ENCODE results near the gene BCR.

BCR gene

DNA sequence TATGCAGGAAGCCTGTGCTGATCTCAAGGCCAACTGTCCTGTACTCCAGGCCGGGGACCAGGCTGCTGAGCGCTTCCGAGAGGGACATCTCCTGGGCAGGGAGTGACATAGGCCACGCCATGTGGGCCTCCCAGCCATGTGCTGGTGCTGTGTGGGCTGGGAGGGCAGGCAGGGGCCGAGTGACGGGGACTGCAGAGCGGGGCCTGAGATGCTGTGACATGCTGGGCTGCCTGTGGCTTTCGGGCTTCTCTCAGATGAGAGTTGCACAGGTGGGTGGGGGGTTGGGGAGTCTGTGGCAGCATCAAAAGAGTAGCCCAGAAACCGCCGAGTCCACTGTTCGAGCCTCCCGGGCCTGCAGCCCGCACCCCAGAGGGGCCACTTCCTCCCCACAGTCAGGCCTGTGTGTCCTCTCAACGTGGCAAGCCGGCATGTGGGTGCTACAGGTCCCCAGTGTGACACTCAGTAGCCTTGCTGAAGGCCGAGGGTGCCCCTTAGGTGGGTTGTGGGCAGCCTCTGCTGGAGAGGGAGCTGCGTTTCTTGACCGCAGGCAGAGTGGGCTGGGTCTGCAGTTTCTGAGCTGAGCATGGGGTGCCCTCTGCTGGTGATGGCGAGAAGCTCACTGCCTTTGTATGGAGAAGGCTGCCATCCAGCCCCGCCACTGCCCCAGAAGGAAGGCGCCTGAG is 101.2 kb downstream of the BCR start:
- TF ChIP-seq, protein P1, sequence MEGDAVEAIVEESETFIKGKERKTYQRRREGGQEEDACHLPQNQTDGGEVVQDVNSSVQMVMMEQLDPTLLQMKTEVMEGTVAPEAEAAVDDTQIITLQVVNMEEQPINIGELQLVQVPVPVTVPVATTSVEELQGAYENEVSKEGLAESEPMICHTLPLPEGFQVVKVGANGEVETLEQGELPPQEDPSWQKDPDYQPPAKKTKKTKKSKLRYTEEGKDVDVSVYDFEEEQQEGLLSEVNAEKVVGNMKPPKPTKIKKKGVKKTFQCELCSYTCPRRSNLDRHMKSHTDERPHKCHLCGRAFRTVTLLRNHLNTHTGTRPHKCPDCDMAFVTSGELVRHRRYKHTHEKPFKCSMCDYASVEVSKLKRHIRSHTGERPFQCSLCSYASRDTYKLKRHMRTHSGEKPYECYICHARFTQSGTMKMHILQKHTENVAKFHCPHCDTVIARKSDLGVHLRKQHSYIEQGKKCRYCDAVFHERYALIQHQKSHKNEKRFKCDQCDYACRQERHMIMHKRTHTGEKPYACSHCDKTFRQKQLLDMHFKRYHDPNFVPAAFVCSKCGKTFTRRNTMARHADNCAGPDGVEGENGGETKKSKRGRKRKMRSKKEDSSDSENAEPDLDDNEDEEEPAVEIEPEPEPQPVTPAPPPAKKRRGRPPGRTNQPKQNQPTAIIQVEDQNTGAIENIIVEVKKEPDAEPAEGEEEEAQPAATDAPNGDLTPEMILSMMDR (IDR thresholded peaks at IDR 0.05; ENCODE audit: insufficient read depth, low read depth, low read length, missing control alignments), result peak; percentile 91
- H3K4me3 ChIP-seq (ENCODE audit: low read length), result no peak overlapping the region
- DNase-seq (ENCODE audit: low read depth), result peak; percentile 88

DNA sequence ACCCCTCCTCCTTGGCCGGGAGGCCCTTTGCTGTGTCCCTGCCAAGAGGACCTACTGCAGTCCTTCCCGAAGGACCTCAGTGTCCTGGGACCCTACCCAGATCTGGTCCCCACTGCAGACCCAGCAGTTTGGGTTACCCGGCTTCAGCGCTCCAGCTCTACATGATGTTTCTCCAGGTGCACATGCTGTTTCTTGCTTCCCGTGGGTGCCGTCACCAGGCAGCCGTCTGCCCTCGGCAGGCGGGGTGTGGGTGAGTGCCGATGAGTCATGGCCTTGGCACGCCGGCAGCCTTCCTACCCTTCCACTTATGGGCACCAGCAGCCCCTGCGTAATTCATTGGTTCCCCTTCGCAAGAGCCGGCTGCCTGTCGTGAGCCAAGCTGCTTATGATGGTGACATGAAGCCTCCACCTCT is 101.8 kb downstream of the BCR start:
- TF ChIP-seq, protein P1 (IDR thresholded peaks at IDR 0.05; ENCODE audit: insufficient read depth, low read depth, low read length, missing control alignments), result no peak
- H3K4me3 ChIP-seq (ENCODE audit: low read length), result no peak overlapping the region
- peak; percentile 99 for DNase-seq (ENCODE audit: low read depth)

DNA sequence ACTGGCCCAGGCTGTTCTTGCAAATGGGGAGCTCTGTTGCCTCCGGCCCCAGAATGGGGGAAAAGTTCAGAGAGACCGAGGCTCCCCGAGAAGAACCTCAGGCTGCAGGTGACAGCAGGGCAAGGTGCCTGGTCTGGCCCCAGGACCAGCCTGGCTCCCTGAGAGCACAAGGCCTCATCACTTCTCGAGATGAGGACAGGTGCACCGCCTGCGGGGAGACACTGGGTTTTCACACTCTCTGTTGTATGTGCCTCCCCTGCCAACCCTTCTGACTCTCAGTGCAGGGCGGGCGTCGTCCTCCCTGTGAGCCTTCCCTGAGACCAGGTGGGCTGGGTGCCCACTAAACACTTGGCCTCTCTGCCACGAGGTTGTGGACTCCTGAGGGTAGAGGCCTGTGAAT is 102.2 kb downstream of the BCR start:
- no peak overlapping the region for H3K4me3 ChIP-seq (ENCODE audit: low read length)
- DNase-seq (ENCODE audit: low read depth), result no peak
- TF ChIP-seq, protein P1 (IDR thresholded peaks at IDR 0.05; ENCODE audit: insufficient read depth, low read depth, low read length, missing control alignments), result no peak

DNA sequence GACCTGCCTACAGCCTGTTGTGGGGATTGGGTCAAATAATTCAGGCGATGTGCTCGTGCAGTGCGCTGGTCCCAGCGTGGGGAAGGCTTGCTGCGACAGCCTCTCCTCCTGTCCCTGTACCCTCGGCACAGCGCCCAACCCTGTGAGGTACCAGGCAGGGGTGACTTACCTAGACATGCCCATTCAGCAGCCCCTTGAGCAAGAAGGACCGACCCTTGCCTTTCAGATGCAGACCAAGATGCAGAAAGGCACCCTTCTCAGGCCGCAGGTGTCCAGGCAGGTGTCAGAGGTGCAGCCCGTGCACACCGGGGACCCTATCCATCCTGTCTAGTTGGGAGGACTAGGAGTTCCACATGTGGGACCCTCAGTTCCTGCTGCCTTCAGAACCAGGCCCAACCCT is 102.7 kb downstream of the BCR start:
- no peak overlapping the region for H3K4me3 ChIP-seq (ENCODE audit: low read length)
- no peak for DNase-seq (ENCODE audit: low read depth)
- TF ChIP-seq, protein P1 (IDR thresholded peaks at IDR 0.05; ENCODE audit: insufficient read depth, low read depth, low read length, missing control alignments), result no peak

DNA sequence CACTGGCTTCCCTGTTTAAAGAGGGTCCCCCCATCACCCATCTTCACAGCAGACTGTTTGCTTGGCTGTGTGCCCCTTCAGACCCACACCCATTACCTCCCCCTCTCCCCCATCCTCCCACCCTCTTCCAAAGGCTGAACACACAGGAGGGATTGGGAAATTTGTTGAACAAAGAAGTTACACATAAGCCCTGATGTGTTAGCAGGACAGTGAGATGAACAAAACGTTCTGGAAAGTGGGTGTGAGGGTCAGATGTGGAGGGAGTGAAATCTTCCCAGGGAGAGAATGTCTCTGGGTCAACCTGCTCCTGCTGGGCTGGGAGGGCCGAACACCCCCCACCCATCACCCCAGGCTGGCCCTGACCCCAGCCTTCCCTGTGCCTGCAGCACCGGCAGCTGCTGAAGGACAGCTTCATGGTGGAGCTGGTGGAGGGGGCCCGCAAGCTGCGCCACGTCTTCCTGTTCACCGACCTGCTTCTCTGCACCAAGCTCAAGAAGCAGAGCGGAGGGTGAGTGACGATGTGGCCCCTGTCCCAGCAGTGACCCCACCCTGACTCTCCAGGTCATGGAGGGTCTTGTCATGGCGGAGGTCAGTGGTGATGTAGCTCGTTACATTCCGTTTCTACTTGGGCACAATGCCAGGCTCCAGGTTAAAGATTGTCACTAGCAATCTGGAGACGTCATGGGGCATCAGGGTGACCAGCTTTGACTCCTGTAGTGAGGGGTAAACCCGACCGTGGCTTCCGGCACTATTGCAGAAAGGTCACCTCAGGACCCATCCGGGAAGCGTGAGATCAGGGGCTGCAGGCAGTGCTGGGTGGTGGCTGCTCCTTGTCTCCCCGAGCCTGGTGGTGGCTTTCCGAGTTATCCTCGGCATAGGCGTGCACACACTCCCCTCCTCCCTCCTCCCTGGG is 103.5 kb downstream of the BCR start:
- TF ChIP-seq, protein P1 (IDR thresholded peaks at IDR 0.05; ENCODE audit: insufficient read depth, low read depth, low read length, missing control alignments), result no peak
- H3K4me3 ChIP-seq (ENCODE audit: low read length), result no peak overlapping the region
- no peak for DNase-seq (ENCODE audit: low read depth)

DNA sequence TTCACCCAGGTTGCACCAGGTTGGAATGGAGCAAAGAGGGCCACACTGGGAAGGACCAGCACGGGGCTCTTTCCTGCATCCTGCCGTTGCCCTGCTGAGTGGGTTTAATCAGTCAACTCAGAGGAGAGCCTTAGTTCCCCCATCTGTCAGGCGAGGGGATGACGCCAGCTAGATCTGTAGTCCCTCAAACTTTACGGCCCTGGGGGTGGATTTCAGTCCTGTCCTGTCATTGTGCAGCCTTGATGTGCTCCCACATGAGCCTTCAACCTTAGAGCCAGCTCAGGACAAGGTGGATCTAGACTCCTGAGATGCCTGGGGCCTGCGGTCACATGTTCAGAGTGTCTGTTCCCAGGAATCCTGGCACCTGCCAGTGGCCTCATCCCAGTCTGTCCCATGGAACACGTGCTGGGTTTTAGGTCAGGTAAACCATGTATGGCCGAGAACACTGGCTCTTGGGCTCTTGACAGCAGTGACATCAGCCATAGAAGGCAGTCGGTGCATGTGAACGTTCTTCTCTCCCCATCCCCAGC is 104.3 kb downstream of the BCR start:
- TF ChIP-seq, protein P1 (IDR thresholded peaks at IDR 0.05; ENCODE audit: insufficient read depth, low read depth, low read length, missing control alignments), result no peak

More for the DNA sequence above, 104.3 kb downstream of the BCR start:
- no peak overlapping the region for H3K4me3 ChIP-seq (ENCODE audit: low read length)
- no peak for DNase-seq (ENCODE audit: low read depth)

Measured in epithelial cell of esophagus (primary cell).